Testis (tissue), 2 donors: Measurements from ENCODE around the gene BHLHE40.

ENCODE experiments used
- CTCF ChIP-seq, 3 experiments: fragments of 450-650 bp in 2 of 3; fragments of 200-600 bp in 1 of 3; sonication (generic) in 1 of 3; IDR thresholded peaks; one replicate each; pipeline ENCODE4 v1.5.1; 2016 to 2019; ENCODE audit warnings: antibody characterized with exemption in 3 of 3, mild to moderate bottlenecking in 2 of 3, moderate library complexity in 1 of 3
- POLR2A ChIP-seq: fragments of 450-650 bp; IDR thresholded peaks from one replicate; pipeline ENCODE4 v1.6.1; 2017; ENCODE audit warnings: antibody characterized with exemption, mild to moderate bottlenecking, moderate library complexity

GRCh38 chr3:4949659-4950058 lies 29.6 kb upstream of the BHLHE40 start:
- TF ChIP-seq CTCF (IDR thresholded peaks at IDR 0.05) (no peak), POLR2A (no peak)
